NB4 (cell line): ENCODE measurements around the gene YIPF1.

Experiments used
- DNase-seq: peaks from one replicate; pipeline ENCODE4 v3.0.0; 2010; ENCODE audit warnings: low read depth
- H3K4me3 ChIP-seq: one replicate; pipeline ENCODE4 v1.5.1; 2011; ENCODE audit warnings: mild to moderate bottlenecking, low read depth, low read length, moderate library complexity
- CTCF ChIP-seq: IDR thresholded peaks from one replicate; pipeline ENCODE4 v1.5.1; 2012; ENCODE audit warnings: low read depth, low read length
- MAX ChIP-seq: IDR thresholded peaks from 2 replicates; pipeline ENCODE4 v1.6.1; 2011; ENCODE audit warnings: low read depth, low read length
- MYC ChIP-seq: IDR thresholded peaks from 2 replicates; pipeline ENCODE4 v1.6.1; 2011; ENCODE audit warnings: low read depth, low read length
- POLR2A ChIP-seq: IDR thresholded peaks from 2 replicates; pipeline ENCODE4 v1.6.1; 2011; ENCODE audit warnings: mild to moderate bottlenecking; ENCODE audit not compliant: insufficient read length; ENCODE audit errors: extremely low read depth

Gene YIPF1

GRCh38 chr1:53807916-53808315, 81.7 kb downstream of the YIPF1 start:
- TF ChIP-seq MAX (no peak), CTCF (no peak), MYC (no peak), POLR2A (no peak)
- DNase-seq: no peak
- no peak overlapping the region for H3K4me3 ChIP-seq

- TF ChIP-seq MAX (no peak), POLR2A (no peak), MYC (no peak), CTCF (no peak)
- H3K4me3 ChIP-seq: no peak overlapping the region
- no peak for DNase-seq
Measured at GRCh38 chr1:53804791-53805505, 84.6 kb downstream of the YIPF1 start.

GRCh38 chr1:53804181-53804580, 85.4 kb downstream of the YIPF1 start:
- H3K4me3 ChIP-seq: no peak overlapping the region
- TF ChIP-seq MAX (no peak), POLR2A (no peak), MYC (no peak), CTCF (no peak)
- DNase-seq: no peak
